GM12874 (cell line): Measurements from ENCODE around the gene OPN1SW.

Source experiments
- TF ChIP-seq, protein P1 (sequence below): IDR thresholded peaks from 2 replicates; pipeline ENCODE4 v1.5.1; 2011; ENCODE audit warnings: low read depth, mild to moderate bottlenecking, control low read depth, low read length, moderate library complexity; ENCODE audit not compliant: insufficient read depth

The OPN1SW gene

DNA sequence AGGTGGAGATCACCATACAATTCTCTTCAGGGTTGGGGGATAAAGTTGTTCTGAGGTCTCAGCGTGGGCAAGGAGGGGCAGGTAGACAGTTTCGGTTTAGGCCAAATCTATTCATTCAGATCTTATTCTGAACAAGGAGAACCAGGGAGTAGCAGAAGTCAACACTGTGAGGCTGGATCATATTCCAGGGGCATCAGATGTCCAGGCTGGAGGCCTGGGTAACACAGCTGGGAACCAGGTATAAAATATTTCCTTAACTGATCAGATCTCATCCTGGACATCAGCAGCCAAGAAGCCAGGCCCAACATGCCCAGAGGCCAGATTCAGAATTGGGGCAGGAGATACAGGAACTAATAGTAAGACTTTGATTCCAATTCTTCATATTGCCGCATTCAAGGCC is 35.4 kb upstream of the OPN1SW start:
- TF ChIP-seq, protein P1, sequence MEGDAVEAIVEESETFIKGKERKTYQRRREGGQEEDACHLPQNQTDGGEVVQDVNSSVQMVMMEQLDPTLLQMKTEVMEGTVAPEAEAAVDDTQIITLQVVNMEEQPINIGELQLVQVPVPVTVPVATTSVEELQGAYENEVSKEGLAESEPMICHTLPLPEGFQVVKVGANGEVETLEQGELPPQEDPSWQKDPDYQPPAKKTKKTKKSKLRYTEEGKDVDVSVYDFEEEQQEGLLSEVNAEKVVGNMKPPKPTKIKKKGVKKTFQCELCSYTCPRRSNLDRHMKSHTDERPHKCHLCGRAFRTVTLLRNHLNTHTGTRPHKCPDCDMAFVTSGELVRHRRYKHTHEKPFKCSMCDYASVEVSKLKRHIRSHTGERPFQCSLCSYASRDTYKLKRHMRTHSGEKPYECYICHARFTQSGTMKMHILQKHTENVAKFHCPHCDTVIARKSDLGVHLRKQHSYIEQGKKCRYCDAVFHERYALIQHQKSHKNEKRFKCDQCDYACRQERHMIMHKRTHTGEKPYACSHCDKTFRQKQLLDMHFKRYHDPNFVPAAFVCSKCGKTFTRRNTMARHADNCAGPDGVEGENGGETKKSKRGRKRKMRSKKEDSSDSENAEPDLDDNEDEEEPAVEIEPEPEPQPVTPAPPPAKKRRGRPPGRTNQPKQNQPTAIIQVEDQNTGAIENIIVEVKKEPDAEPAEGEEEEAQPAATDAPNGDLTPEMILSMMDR: no peak

DNA sequence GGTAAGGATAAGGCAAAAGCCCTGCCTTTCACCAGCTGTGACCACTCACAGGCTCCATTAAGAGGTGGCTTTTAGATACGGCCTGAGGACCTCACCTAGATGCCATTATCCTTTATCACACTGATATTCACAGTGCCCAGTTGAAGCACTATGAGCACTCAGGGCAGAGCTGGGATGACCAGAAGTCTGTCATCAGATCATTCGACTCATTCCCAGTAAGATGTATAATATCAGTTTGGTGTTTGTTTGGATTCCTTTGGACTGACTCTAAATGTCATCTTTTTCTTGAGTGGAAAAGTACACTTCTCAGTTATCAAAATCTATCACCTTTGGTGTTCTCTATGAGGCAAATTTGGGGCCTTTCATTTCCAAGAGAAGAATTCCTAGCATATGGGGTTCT is 34.9 kb upstream of the OPN1SW start:
- TF ChIP-seq, protein P1: no peak

DNA sequence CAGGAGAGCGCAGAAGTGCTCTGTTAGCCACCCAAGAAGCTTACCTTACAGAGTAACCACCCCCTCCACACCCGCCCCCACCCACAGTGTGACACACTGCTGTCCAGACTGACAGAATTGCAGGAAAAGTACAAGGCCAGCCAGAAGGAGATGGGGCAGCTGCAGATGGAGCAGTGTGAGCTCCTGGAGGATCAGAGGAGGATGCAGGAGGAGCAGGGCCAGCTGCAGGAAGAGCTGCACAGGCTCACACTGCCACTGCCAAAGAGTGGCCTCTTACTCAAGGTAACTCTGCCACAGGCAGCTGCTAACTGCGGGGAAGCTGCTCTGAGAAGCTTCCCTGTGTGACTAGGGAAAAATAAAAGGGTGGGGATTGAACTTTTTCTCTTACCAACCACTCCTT is 33.8 kb upstream of the OPN1SW start:
- TF ChIP-seq, protein P1: no peak

DNA sequence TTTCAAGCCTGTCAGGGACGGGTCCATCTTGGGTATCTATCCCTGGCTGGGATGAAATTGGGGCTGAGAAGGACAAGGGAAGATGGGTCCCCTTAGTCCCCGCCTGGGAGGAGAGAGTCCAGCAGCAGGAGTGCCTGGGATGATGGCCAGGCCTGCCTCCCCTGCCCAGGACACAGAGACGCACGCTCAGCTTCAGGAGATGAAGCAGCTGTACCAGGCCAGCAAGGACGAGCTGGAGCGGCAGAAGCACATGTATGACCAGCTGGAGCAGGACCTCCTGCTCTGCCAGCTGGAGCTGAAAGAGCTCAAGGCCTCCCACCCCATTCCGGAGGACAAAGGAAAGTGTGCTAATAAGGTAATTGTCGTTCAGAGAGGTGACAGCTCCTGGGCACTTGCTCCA is 31.6 kb upstream of the OPN1SW start:
- TF ChIP-seq, protein P1: no peak

DNA sequence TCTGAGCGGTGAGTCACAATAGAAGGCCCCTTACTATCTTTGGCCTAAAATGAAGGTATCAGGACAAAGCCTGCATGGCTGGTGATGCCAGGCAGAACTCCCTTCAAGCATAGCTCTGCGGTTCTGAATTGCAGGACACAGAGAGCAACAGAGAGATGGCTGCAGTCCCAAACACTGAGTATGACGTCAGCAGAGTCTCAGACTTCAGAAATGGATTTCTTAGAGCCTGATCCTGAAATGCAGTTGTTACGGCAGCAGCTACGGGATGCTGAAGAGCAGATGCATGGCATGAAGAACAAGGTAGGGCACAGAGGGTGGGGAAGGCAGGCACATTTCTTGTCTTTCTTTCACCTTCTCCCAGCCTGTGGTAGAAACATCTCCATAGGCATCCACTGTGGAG is 29.6 kb upstream of the OPN1SW start:
- TF ChIP-seq, protein P1: no peak

GRCh38 chr7:128804484-128804883 is 28.9 kb upstream of the OPN1SW start:
- TF ChIP-seq, protein P1: no peak

GRCh38 chr7:128801667-128802418 is 26.2 kb upstream of the OPN1SW start:
- TF ChIP-seq, protein P1: no peak

GRCh38 chr7:128801003-128801402 is 25.4 kb upstream of the OPN1SW start:
- TF ChIP-seq, protein P1: no peak
